ENCODE data around the gene MOSMO.
"Not testable (repeated sequence)": the region's sequence is repeated elsewhere in the genome, so short reads cannot be mapped to it uniquely, and the experiment has no call there.

MOSMO gene

DNA sequence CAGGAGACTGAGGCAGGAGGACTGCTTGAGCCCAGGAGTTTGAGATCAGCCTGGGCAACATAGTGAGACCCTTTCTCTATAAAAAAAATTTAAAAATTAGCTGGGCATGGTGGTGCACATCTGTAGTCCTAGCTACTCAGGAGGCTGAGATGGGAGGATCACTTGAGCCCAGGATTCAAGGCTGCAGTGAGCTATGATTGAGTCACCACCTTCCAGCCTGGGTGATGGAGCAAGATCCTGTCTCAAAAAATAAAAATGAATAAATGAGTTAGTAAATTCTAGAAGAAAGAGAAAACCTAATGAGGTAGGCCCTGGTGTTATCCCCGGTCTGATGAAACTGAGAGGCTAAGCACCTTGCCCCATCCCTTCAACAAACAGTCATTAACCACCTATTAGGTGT lies 5.9 kb upstream of the MOSMO start:
- not testable (repeated sequence) for DNase-seq (ENCODE audit: low spot score)

DNA sequence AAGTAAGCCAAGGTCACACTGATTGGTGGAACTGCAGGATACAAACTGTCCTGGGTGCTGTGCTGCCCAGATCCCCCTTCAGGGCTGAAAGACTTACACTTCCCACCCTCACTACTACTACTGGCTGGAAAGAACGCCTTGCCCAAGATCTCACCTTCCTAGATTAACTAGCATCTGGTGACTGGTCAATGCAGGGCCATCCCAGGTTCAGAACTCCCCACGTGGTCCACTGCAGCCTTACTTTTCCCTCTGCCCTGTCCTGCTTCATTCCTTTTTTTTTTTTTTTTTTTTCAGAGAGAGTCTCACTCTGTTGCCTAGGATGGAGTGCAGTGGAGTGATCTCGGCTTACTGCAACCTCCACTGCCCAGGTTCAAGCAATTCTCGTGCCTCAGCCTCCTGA lies 4.7 kb upstream of the MOSMO start:
- no peak for DNase-seq (ENCODE audit: low spot score)

DNA sequence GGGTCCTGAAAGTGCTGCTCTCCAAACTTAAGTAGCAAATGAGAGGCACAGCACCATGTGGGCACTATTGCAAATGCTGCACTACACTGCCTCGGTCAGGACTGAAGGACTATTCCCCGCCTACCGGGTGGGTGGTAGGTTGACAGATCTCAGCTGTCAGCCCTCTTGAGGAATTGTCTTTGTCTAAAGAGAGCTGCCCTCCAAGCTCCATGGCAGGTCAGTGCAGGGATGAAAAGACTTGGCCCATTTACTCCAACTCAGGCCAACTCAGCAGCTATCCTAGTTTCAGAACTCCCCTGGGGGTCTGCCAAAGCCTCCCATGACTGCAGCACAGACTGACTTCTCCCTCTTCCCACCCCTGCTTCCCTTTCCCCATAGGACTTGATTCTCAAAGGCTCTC lies 3.6 kb upstream of the MOSMO start:
- no peak for DNase-seq (ENCODE audit: low spot score)

DNA sequence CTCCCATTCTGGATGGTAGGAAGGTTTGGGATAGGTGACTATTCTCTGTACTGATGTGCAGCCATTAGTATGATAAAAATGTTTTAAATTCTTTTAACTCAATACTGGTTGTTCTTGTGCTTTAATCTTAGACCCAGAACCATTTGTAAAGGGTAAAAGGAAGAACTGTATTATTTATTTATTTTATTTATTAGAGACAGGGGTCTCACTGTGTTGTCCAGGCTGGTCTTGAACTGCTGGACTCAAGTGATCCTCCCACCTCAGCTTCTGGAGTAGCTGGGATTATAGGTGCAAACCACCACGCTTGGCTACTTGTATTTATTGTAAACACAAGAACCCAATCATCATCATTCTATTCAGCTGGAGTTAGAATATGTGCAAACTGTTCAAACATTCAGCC lies 2.2 kb upstream of the MOSMO start:
- DNase-seq (ENCODE audit: low spot score) = no peak

DNA sequence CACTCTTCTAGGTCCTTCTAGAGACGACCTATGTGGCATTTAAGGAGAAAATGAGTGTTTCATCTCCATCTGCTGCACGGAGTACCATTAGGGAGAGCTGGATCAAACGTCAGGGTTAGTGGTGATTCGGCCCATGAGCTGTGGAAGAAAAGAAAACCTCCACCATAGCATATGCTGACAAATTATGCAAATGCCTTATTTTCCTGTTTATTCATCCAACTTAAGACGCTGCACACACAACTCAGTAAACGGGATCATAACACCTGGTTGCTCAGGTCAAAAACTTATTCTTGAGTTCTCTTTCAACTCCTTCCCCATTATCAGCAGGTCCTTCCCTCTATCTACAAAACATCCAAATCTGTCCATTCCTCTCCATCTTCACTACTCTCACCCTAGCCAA lies 1.3 kb upstream of the MOSMO start:
- DNase-seq (ENCODE audit: low spot score) = no peak

DNA sequence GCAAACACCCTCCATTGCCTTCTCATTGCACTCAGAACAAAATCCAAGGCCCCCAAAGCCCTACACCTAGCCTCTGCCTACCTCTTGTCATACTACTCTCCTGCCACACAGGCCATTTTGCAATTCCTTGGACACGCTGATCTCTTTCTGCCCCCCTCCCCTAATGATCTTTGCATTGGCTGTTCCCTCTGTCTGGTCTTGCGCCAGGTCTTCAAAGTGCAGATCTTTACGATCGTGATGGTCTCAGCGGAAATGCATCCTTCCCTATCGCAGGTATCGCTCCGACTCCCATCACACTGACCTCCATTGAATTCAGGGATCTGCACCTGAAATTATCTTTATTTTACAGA lies 777 bp upstream of the MOSMO start:
- no peak for DNase-seq (ENCODE audit: low spot score)

DNA sequence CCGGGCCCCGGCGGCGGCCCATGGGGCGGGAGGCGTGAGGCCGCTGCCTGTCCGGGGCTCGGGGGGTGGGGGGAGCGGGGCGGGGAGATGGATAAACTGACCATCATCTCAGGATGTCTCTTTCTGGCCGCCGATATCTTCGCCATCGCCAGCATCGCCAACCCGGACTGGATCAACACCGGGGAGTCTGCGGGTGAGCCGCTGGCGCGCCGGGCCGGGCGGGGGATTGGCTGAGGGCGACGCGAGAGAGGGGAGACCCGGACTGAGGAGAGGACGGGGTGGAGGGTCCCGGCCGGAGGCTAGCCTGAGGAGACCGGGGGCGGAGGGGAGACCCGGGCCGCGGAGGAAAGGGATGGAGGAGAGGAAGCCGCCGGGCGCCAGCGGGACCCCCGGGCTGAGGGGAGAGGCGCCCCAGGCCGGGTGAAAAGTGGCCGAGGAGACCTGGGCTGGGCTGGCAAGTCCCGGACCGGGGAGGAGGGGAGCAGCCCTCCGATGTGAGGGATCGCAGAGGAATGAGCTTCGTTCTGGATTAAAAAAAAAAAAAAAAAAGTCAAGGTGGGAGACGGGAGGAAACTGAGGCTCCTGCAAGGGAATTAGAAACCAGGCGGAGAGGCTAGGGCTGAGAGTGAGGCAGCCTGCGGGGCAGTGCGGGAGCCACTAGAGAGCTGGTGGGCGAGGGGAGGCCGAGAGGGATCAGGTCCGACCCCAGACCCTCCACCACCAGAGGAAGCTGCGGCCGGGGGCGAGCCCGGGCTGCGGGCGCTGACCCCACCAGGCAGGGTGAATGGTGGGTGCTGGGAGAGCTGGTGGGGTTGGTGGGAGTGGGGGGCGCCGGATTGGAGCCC lies 526 bp downstream of the MOSMO start:
- DNase-seq (ENCODE audit: low spot score) = no peak

DNA sequence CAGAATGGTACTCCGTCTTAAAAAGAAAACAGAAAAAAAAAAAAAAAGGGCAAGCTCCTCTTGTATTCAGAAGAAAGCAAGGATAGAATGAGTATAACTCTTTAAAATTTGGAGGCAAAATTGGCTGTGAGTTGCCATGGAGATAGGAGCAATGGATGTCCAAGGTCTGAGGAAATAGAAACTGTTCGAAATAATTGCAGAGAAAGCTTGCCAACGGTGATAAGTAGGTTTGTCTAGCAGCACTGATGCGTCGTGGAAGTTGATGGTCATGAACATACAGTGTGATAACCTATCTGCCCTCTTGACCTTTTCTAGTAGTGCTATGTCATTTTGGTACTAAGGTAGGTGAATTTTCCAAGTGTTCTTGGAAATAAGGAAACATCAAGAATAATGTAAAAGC lies 3.0 kb downstream of the MOSMO start:
- no peak for DNase-seq (ENCODE audit: low spot score)

DNA sequence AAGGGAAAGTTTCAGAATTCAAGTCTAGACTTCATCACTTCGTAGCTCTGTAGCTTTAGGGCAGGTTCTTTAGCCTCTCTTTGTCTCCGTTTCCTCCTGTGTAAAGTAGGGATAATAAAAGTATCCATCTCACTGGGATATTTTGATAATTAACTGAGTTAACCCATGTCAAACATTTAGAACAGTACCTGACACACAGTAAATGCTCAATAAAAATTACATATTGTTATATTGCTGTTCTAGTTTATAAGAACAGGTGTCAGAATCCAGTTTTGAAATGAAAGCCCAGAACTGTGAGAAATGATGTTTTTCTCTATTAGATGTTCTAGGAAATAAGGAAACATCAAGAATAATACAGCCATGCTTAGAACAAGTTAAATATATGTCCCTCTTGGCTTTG lies 4.3 kb downstream of the MOSMO start:
- no peak for DNase-seq (ENCODE audit: low spot score)

DNA sequence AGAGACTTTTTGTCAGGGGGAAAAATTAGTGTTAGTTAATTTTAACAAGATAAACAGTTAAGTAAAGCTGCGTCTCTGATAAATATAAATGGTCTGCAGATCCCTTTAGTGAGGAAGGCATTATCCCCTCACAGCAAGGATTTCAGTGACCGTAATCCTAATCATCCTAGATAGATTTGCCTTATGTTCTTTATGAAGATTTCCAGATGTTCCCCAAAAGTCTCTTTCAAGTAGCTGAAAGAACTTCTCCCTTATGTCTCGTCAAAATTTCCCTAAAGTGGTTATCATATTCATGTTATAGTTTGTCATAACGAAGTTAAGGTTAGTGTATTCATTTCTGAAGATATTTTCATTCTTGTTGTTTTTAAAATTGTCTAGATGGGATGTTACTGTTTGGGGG lies 5.6 kb downstream of the MOSMO start:
- DNase-seq (ENCODE audit: low spot score) = no peak

DNA sequence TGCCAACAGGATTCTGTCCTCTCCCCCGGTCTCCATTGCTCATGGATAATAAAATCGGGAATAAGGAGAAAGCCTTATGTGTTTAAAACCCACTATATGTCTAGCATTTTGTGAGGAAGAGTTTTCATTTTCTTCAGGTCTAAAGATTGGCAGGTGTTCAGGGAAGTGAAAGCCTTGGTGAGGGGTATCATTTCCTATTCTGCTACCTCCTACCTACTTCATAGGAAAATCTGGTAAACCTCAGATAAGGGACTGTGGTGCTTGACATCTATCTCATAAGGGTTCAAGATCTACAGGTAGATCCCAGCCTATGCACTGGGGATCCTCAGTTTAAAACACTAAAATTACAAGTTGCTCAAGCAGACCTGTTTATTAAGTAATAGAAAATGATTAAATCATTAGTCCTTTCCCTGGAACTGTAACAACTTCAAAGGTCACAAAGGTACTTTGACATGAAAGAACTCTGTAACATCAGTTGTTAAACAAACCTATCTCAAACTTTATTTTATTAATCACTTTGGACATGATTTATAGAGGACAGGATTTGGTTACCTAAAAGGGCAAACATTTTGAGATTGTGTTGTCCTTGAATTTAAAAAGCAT lies 6.5 kb downstream of the MOSMO start:
- DNase-seq (ENCODE audit: low spot score) = no peak

DNA sequence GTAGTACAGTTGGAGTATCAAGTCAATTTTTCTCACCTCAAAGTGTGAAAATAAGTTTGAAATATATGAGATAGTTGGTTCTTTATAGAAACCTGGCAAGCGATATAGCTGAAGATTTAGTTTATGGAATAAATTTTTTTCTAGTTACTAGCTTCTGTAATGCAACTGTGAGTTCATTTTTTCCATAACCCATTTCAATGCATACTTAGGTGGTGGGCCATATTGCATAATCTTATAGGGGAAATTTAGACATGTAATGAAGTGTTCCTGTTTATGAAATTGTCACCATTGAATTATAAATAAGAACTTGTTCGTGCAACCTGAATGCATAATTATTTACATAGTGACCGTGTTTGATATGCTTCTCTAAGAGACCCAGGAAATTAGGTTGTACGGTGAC lies 9.0 kb downstream of the MOSMO start:
- DNase-seq (ENCODE audit: low spot score) = no peak

DNA sequence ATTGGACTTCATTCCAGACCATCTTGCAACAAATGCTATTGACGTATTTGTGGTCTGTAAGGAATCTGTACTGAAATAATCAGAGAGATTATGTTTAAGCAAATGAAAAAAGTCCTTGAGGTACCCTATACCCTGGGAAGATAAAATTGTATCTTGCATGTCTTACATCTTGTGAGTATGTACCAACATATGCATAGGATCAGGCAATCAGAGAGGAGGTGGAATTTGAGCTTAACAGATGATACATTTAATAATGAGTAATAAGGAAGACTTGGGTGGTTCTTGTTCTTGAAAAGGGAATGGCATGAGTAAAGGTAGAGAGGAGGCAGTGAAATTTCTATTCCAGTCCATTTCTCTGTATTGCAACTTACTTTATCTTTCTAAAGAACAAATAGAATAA lies 10.6 kb downstream of the MOSMO start:
- no peak for DNase-seq (ENCODE audit: low spot score)

DNA sequence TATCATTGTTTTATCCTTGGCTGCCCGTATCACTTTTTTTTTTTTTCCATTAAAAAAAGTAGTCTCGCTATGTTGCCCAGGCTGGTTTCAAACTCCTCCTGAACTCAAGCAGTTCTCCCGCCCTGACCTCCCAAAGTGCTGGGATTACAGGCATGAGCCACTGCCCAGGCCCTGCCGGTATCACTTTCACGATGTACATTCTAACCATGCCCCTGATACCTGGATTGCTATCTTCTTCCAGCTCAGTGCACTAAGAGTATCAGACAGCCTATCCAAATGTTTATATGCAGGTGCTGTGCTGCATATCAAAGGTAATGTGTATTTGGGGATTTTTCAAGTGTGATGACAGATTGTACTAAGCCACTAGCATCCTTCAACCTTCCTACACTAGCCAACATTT lies 14.2 kb downstream of the MOSMO start:
- DNase-seq (ENCODE audit: low spot score) = no peak

DNA sequence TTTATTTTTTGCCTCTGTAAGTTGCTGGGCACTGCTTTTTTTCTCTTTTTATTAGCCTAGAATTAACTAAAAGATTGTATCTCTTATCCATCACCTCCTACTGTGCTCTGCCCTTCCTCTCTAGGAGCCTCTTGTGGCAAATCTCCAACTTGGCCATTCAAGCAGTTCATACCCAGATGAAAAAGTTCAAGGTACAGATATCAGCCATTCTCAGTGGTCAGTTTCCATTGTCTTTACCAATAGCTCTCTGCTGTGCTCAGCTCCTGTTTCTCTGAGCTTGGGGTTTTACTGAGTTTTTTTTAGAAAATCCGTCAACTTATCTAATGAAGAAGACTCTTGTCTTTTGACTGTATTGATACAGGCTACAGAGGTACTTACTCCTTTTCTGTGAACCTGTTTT lies 15.6 kb downstream of the MOSMO start:
- DNase-seq (ENCODE audit: low spot score) = no peak

DNA sequence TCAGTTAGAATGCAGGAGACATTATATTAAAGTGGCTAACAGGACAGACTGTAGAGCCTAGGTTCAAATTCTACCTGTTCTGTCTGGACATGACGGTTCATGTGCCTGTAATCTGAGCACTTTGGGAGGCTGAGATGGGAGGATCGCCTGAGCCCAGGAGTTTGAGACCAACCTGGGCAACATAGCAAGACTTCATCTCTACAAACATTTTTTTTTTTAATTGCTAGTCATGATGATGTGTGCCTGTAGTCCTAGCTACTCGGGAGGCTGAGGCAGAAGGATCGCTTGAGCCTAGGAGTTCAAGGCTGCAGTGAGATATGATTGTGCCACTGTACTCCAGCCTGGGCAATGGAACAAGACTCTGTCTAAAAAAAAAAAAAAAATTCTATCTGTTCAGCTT lies 16.9 kb downstream of the MOSMO start:
- DNase-seq (ENCODE audit: low spot score) = not testable (repeated sequence)

DNA sequence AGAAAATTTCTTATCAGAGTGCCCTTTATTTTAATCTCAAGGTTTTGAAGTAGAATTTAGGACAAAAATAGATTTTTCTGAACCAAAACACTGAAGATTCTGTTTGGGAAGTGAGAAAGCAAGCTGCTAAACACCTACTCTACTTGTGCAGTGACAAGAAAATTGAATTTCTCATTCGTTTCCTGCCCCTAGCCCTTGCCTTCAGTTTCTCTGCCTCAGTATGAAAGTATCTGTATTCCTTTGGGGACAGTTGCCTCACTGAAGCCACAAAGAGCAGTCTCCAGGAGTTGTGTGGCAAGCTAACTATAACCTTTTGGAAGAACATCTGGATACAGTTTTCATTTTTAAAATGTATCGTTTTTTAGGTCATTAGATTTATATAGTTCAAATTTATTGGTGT lies 19.7 kb downstream of the MOSMO start:
- no peak for DNase-seq (ENCODE audit: low spot score)

DNA sequence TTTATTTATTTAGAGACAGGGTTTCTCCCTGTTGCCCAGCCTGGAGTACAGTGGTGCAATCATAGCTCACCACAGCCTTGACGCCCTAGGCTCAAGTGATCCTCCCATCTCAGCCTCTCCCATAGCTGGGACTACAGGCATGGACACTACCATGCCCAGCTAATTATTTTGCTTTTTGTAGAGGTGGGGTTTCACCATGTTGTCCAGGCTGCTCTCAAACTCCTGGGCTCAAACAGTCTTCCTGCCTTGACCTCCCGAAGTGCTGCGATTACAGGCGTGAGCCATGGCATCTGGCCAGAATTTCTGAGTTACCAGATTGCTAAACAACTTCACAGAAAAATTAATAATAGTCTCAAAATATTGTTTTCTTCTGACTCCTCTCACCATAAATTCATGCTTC lies 21.7 kb downstream of the MOSMO start:
- DNase-seq (ENCODE audit: low spot score) = no peak

DNA sequence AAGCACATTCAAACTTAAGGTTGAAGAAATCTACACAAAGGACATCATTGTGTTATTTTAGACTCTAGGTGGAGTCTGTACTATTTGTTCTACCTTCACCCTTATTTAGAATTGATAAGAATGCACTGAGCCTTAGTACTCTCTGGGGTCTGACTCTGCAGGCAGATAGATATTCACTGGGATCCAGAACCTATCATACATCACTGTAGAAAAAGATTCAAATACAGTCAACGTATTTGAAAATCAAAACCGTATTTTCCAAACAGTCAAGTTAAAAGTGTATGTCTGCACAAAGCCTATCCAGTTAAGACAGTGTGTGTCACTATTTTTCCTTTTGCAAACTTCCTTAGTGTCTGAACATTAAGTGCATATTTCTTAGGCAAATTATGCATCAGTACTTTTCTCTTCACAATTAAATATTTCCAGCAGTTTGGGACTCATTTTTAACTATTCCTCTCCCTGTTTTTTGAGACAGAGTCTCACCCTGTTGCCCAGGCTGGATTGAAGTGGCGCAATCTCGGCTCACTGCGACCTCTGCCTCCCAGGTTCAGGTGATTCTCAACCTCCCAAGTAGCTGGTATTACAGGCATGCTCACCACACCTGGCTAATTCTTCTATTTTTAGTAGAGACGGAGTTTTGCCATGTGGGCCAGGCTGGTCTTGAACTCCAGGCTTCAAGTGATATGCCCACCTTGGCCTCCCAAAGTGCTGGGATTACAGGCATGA lies 22.3 kb downstream of the MOSMO start:
- DNase-seq (ENCODE audit: low spot score) = no peak

DNA sequence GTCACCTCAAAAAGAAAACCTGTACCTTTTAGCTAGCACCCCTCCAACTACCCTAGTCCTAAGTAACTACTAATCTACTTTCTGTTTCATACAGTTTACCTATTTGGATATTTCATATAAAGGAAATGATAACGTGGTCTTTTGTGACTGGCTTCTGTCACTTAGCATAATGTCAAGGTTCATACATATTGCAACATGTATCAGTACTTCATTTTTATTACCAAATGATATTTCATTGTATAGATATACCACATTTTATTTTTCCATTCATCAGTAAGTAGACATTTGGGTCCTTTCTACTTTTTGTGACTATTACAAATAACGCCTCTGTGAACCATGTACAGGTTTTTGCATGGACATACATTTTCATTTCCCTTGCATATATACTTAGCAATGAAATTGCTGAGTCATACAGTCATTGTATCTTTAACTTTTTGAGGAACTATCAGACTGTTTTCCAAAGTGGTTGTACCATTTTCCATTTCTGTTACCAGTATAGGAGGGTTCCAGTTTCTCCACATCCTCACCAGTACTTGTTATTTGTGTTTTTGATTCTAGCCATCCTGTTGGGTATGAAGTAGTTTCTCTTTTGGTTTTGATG lies 23.7 kb downstream of the MOSMO start:
- no peak for DNase-seq (ENCODE audit: low spot score)

DNA sequence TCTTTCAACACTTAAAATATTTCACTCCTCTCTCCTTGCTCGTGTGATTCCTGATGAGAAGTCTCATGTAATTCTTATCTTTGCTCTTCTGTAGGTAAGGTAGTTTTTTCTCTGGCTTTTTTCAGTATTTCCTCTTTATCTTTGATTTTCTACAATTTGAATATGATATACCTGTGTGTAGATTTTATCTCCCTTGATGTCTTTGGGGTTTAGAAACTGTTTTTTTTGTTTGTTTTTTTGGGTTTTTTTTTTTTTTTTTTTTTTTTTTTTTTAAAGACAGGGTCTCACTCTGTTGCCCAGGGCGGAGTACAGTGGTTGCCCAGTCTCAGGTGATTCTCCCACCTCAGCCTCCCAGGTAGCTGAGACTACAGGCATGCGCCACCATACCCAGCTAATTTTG lies 26.6 kb downstream of the MOSMO start:
- no peak for DNase-seq (ENCODE audit: low spot score)

DNA sequence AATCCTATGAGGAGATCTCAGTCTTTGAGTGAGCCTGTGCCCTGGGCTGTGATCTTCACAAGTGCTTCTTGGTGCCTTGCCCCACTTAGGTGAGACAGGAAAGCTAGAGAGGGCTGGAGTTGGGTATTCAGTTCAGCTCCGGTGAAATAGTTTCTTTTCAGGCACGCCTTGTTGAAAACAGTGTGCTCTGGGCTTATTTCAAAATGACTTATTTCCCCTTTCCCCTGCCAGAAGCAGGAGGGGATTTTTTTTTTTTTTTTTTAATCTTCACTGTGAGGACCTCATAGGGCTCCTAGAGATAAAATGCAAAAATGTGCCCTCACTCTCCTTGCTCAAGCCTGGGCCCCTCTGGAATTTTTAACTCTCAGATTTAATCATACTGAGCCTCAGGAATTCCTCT lies 27.2 kb downstream of the MOSMO start:
- DNase-seq (ENCODE audit: low spot score) = no peak

DNA sequence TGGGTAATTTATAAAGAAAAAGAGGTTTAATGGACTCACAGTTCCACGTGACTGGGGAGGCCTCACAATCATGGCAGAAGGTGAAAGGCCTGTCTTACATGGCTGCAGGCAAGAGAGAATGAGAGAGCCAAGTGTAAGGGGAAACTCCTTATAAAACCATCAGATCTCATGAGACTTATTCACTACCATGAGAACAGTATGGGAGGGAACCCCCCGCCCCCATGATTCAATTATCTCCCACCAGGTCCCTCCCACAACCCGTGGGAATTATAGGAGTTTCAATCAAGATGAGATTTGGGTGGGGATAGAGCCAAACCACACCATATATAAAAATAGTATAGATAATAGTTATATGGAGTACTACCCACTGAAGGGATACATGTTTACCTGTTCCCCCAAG lies 36.0 kb downstream of the MOSMO start:
- DNase-seq (ENCODE audit: low spot score) = not testable (repeated sequence)
